RPMI7951 (cell line): ENCODE data around the gene GXYLT1. TPM values are rescaled to one million over a fixed set of nuclear protein-coding genes. Genes with fewer than 3 reads are reported as not detected.
"Not testable (repeated sequence)": the region's sequence is repeated elsewhere in the genome, so short reads cannot be mapped to it uniquely, and the experiment has no call there.

Source experiments
- DNase-seq: peaks from one replicate; pipeline ENCODE4 v3.0.0-alpha.2; 2012; ENCODE audit warnings: low read depth
- total RNA-seq: library from RNA; depleted of rRNA; stranded (reverse); fragments of >200 nt; shearing (Covaris generic); gene quantifications from 2 replicates; pipeline ENCODE4 v1.2.3, GENCODE V29; 2014; rRNA removed

GXYLT1 gene
- total RNA-seq, 1 experiment from 2014 or later = 9.3 TPM

- DNase-seq = peak; percentile 26
These were observed 46.7 kb downstream of the GXYLT1 start for GRCh38 chr12:42097971-42098370.

- DNase-seq = peak; percentile 72
These were observed 50.4 kb downstream of the GXYLT1 start for GRCh38 chr12:42094277-42094676.

GRCh38 chr12:42091769-42092168 is 52.9 kb downstream of the GXYLT1 start:
- DNase-seq = peak; percentile 9

DNA sequence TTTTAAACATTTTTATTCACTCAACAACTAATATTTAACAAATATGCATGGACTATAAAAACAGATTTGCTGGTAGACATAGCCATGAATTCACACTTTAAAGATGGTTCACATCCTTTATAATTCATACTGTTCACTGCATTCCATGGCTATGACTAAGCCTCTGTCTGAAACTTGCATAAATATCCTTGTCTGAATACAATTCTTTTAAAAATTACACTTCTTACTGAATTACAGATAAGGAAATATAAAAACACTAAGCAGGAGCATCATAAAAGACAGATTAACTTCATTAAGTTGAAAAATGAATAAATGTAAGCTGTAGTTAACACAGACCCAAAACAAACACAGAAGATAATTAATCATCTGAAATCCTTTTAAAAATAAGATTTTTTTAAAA is 53.8 kb downstream of the GXYLT1 start:
- DNase-seq = peak; percentile 54

GRCh38 chr12:42086031-42086430 is 58.6 kb downstream of the GXYLT1 start:
- DNase-seq = no peak

DNA sequence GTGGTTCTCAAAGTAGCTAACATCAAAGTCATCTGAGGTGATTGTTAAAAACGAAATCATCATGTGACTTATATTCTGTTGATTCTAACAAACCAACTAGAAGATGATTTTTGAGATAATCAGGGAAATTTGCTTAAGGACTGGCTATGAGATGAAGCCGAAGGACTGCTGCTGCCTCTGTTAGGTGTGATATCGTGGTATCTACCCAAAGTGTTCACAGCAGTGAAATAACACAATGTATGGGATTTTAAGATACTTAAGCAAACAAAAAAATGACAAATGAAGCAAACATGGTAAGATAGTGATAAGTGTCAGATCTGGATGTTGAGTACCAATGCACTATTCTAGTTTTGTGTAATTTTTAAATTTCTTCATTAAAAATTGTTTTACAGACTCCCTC is 59.1 kb downstream of the GXYLT1 start:
- DNase-seq = no peak

DNA sequence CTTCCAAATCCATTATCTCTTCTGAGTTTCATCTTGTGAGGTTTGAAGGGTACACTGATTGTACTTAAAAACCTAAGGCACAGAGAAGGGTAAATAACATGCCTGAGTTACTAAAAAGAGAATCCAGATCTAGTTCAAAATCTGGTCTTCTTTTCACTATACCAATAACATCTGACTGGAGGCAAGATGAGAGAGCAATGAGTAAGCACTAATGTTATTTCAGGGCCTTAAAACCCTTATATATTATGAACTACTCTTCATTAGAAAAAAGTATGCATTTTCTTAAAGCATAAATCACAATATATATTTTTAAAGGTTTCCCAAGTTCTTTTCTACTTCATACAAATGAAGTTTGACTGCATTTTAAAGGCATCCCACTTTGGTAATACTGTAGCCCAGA is 60.2 kb downstream of the GXYLT1 start:
- no peak for DNase-seq

GRCh38 chr12:42076976-42077375 is 67.7 kb downstream of the GXYLT1 start:
- DNase-seq = no peak

DNA sequence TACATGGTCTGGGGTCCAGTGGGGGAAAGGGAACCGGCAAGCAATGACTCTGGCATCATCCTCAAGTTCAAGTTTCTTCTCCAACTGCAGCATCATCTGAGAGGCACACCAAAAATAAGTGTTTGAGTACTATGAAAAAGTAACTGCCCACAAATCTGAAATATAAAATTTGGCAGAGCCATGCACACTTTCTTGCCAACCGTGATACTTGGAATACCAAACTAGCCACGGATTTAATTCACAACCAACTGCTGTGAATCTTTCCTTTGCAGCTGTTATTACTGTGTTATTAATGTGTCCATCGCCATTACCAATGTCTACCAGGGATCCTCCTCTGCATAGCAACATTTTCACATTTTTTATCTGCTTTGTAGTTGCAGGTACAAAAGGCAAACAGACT is 74.6 kb downstream of the GXYLT1 start:
- DNase-seq = no peak

GRCh38 chr12:42059127-42059526 is 85.5 kb downstream of the GXYLT1 start:
- DNase-seq = no peak

- DNase-seq = no peak
These were observed 88.5 kb downstream of the GXYLT1 start for GRCh38 chr12:42056130-42056529.

DNA sequence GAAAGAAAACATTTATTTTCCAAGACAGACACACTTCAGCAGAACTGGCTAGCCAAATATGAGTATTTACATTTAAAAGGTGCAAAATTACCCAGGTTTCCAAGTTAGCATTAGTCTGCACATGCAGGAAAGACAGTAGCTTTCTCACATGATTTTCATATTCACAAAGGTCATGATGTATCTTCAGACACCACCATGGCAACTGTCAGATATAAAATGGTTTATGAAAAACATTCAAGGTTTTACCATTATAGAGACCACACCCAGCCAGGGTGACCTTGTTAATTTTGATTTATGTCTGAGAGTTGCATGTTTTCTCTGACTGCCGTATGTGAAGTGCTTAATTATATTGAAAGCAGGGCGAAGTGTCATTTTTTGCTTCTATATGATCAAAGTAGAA is 91.2 kb downstream of the GXYLT1 start:
- DNase-seq = no peak

DNA sequence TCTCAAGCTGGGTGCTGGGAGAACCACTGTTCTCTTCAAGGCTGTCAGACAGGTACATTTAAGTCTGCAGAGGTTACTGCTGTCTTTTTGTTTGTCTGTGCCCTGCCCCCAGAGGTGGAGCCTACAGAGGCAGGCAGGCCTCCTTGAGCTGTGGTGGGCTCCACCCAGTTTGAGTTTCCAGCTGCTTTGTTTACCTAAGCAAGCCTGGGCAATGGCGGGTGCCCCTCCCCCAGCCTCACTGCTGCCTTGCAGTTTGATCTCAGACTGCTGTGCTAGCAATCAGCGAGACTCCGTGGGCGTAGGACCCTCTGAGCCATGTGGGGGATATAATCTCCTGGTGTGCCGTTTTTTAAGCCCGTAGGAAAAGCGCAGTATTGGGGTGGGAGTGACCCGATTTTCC is 95.7 kb downstream of the GXYLT1 start:
- not testable (repeated sequence) for DNase-seq

GRCh38 chr12:42039577-42039976 is 105.1 kb downstream of the GXYLT1 start:
- DNase-seq = no peak

- peak; percentile 72 for DNase-seq
These were observed 105.5 kb downstream of the GXYLT1 start for GRCh38 chr12:42039176-42039575.

- no peak for DNase-seq
These were observed 112.7 kb downstream of the GXYLT1 start for GRCh38 chr12:42031847-42032564.

Other genes with a start within 250 kb of the GXYLT1 start
- gene YAF2, start 93.4 kb upstream of the GXYLT1 start, total RNA-seq = 11.7 and 19.9 TPM in 2 replicates
- gene ZCRB1, start 181.2 kb upstream of the GXYLT1 start, total RNA-seq = 35.1 and 52.3 TPM in 2 replicates
- 58.3 and 58.8 TPM in 2 replicates for gene PPHLN1, start 181.3 kb upstream of the GXYLT1 start, total RNA-seq